Activated CD8-positive, alpha-beta memory T cell treated with anti-CD3 and anti-CD28 coated beads for 24 hours (primary cell): Measurements from ENCODE around the gene TBX2.
"Not testable (repeated sequence)": the region's sequence is repeated elsewhere in the genome, so short reads cannot be mapped to it uniquely, and the experiment has no call there.

Experiments used
- DNase-seq: peaks from one replicate; pipeline ENCODE4 v3.0.0-alpha.2; 2020

TBX2 gene

DNA sequence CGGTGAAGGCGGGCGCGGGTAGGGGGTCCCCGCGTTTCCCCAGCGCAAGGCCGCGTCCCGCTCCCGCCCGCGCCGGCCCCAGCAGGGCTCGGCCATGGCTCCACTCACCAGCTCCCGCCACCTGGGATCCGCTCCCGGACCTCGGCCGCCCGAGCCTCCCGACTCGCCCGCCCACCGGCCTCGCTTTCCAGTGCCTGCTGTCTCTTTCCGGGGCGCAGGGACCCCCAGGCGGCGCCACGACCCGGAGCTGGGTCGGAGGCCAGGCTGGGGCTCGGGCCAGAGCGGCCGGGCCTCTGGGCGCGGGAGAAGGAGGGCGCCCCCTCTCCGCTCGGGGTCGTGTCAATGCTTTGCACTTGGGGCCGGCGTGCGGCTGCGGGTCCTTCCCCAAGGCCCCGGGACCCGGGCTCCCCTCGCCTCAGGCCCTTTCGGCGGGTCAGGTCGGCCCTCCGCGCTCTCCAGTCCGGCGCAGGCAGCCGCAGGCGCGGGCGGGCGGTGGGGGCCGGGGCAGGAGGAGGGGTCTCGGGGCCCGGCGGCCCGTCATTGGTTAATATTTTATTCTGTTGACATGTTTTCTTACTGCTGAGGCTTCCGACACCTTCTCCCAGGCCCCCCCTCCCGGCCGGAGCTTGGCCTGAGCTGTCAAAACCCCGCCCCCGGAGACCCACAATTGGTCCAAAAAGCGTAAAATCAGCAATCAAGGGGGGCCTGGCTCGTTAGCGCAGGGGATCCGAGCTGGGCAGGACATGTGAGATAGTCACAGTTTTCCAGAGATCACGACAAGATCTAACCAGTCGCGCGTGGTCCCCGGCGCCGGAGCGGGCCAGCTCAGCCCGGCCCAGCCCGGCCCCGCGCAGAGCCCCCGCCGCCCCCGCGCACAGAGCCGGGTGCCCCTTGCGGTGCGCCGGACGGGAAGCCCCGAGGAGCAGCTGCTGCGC is at the start of gene TBX2:
Gene TBX2 (plus strand): TSS at position 713 of the 935 bp plus-strand sequence. CDS start 334 bp downstream, outside the sequence.
- DNase-seq = no peak

DNA sequence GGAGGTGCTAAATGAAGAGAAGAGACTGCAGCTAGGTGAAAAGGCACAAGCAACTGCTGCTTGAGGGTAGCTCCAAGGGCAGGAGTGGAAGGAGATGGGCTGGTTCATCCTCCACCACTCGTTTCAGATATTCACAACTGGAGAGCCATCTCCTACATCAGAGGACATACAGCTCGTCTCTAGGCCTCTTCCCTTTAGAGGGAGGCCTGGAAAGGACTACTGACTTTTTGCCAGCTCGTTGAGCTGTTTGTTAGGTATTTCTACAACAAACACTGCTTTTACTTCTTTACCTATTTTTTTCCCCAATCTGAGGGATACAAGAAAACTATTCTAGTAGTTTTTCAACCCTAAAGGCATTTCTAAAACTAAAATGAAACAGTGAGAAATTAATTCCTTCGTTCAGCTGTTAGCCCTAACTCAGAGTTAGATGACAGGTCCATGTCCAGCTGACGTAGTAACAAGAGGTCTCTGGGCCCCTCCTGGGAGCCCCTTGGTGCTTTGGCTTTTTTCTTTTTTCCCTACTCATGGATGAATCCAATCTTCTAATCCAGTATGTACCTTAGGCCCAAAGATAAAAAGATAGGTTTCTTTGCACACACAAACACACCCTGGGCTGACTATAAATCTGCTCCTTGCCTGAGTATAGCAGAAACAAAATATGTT is 47.8 kb upstream of the TBX2 start:
- no peak for DNase-seq

DNA sequence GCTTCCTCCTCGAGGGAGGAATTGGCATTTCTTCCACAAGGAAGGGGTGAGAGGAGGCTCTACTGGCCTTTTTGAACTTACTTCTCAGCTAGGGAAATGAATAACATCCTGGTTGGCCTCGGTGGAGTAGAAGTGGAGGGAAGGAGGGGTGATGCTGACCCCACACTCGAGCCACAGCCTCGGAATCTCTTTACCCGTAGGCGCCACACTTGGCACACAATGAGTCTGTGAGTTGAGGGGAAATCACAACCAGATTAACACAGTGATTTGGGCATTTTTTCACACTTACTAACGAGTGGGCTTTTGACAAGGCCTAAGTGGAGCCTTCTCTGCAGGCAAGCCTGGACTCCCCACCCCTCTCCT is 47.3 kb upstream of the TBX2 start:
- DNase-seq = no peak

- no peak for DNase-seq
These were observed 46.7 kb upstream of the TBX2 start for GRCh38 chr17:61352781-61353491.

DNA sequence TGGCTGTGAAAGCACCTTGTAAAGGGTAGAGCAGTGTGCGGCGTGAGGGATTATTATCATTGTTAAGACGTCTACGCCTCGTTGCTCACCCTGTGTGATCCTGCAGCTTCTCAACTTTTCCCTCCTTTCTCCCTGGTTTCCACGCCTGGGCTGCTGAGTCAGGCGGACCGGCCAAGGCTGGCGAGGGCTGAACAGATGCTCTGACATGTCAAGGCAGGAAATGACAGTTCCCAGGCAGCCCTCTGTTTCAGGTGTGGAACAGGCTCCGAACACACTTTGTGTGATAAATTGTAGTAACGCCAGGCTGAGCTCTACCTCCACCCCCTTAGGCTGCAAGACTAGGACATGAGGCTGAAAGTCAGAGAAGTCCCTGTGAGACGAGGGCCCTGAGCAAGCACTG is 46.0 kb upstream of the TBX2 start:
- no peak for DNase-seq

- no peak for DNase-seq
These were observed 44.5 kb upstream of the TBX2 start for GRCh38 chr17:61354895-61355874.

DNA sequence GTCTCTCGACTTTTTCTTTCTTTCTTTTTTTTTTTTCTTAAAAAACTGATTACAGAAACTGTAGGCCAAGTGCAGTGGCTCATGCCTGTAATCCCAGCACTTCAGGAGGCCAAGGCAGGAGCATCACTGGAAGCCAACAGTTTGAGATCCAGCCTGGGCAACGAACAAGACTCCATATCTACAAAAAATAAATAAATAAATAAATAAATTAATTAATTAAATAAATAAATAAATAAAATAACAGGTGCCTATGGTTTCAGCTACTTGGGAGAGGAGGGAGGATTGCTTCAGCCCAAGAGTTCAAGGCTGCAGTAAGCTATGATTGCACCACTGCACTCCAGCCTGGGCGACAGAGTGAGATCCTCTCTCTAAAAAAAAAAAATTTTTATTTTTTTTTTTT is 42.6 kb upstream of the TBX2 start:
- not testable (repeated sequence) for DNase-seq

- DNase-seq = not testable (repeated sequence)
These were observed 40.1 kb upstream of the TBX2 start for GRCh38 chr17:61359513-61359912.

- no peak for DNase-seq
These were observed 39.2 kb upstream of the TBX2 start for GRCh38 chr17:61360318-61360943.

DNA sequence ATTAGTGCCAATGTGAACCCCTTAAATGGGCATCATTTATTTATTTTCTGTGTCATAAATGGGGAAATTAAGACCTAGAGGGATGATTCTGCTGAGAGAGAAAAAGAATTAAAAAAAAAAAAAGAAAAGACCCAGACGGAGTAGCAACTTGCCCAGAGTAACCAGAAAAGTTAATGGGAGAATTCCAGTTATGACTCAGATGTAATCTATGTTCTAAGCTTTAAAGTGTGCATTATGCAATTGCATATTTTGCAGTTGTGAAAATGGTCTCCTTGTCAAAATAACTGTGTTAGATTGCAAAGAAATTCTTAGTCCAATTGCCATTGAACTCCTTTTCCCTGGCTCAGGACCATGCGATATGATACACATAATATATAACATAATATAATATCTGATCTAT is 38.6 kb upstream of the TBX2 start:
- no peak for DNase-seq

DNA sequence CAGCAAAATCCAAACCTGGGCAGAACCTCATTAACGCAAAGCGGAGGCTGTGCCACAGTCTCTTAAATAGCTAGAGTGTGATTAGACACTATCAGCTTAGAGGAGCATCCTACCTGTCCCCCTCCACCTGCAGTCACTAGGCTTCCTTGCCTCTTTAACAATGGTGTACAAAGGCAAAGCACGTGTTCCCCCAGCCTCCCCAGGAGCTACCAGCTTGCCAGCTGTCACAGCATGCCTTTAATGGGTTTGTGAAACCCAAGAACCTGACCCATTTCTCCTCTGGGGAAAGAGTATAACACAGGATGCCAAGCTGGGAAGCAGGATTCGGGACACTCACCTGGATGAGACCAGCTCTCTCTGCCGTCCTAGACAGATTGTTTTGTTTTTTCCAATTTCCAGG is 37.2 kb upstream of the TBX2 start:
- no peak for DNase-seq

DNA sequence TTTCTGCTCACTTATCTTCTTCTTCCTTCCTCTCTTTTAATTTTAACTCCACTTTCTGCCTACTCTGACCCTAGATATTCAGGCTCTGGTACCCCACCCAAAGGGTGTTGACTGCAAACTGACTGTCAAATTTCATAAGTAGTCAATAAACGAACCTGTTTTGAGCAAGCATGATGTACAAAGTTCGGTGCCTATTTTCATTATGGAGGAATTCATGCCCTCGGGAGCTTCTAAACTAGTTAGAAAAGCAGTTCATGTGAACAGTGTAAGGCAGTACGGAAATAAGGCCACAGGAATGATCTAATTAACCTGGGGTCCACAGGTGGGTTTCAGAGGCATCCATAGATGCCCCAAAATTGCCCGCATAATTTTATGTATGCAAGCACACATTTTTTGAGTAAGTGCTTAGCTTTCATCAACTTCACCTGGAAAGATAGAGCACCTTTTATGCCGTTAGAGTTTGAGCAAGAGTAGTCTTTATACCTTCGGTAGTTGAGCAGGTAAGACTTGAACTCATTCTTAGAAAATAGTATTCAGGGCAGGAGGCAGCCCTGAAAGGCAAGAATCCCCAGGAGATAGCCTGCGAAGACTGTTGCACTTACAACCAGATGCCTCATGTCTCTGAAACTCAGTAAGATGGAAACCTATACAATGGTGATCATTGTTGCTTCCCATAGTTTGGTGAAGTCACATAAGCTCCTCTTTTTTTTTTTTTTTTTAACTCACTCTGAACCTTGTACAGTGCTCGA is 36.6 kb upstream of the TBX2 start:
- no peak for DNase-seq

- DNase-seq = no peak
These were observed 35.8 kb upstream of the TBX2 start for GRCh38 chr17:61363601-61364462.

GRCh38 chr17:61364463-61364846 is 35.2 kb upstream of the TBX2 start:
- no peak for DNase-seq

DNA sequence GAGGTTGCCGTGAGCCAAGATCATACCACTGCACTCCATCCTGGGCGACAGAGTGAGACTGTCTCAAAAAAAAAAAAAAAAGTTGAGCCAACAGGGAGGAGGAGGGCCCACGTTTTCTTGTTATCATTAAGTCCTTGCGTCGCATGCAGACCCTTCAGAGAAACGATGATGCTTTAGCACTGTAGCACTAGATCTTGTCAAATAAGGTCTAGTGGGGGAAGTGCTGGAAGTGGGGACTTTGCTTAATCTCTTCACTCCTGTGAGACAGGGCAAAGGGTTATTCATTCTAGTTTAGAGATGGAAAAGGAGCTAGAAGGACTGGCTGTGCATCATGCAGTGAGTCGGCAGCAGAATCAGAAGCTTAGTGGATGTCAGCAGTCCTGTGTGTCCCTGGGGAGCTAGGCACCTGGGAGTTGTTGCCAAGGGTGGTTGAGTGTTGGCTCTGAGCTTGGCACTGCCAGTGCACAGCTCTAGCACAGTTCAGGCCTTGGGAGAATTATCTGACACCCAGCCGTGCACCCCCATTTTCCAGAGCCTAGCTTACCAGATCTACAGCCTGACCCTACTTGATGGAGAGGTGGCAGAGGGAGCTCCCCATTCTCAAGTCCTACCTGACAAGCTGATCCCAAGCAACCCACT is 33.4 kb upstream of the TBX2 start:
- no peak for DNase-seq

DNA sequence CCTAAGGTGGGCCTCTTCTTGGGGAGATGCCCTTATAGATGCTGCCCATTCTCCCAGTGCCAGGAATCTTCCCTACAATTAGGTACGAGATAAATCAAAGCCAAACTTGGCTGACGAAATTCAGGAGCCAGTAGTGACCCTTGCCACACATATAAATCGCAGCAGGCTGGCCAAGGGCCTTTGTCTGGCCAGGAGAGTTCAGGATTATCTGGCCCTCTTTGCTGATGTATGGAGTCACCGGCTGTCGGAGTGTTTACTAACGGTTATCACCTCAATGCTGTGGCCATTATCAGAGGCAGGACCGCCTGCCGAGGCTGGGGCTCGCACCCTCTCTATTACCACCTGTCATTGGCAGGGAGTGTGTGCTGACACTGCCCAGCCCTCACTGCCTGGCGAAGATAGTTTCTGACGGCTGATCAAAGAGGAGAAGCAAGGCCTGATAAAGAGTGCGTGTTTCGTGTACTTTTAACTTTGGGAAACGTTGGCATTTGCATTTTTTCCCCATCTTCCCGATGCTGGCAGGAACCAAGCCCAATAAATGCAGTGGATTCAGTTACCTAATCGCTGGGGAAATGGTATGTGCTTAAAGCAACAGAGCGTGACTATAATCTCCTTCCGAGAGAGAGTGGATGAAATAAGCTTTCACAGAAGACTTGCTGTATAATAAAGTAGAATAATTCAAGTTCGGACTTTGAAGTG is 32.8 kb upstream of the TBX2 start:
- no peak for DNase-seq

DNA sequence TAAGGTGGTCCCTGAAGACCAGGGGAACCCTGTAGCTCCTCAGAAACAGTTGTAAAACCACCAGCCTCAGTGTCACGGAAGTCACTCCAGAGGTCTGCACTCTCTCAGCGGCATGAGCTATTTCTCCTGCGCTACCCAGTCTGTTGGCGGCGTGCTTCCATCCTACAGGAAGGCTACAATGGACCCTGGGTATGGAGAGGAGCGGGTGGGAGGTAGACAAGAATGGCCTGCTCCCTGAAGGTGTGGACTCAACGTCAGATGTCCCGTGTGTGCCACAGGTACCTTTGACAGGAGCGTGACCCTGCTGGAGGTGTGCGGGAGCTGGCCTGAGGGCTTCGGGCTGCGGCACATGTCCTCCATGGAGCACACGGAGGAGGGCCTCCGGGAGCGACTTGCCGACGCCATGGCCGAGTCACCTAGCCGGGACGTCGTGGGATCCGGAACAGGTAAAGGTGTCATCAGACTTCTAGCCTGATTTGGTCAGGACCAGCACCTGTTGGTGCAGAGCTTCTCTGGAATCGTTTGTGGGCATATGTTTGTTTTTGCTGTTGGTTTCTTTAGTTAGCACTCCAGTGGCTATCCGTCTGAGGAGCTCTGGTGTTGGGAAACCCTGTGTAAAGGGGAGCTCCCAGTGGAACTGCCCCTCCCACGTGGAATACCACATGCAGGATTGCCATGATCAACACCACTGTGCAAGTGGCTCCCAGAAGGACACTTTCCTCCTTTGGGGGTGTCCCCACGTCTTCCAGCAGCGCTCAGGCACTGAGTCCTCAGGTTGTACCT is 31.4 kb upstream of the TBX2 start:
- DNase-seq = no peak

DNA sequence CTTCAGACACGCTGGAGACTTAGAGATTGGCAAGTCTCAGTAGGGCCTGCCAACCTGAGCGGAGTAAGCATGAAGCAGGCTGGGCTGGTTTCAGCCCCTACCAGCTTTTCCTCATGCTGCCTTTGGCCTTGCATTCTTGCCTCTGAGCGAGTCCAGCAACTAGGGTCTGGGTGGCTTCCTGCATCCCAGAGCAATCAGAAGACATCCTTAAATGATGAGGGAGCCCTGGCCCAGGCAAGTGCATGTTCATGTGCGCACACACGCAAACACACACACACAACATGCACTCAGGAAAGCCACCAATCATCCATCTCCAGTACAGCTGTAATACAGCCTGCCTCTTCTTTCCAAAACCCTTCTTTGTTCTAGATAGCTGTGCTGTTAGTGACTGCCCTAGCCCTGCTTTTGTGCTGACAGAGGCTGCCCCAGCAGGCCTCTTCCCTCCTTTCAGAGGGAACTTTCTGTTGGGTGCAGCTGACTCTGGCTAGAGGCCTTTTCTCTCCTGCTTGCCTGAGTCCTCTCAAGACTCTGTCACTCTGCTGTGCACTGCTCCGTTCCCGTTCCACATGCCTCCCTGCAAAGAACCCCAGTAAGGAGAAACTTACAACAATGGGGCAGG is 30.7 kb upstream of the TBX2 start:
- DNase-seq = no peak
